K562 (cell line): ENCODE measurements around the gene PINK1. TPM values are rescaled to one million over a fixed set of nuclear protein-coding genes. Genes with fewer than 3 reads are reported as not detected.

Experiments
- ATAC-seq: fragments of 200-7000 bp; cut with Tn5 transposase; 3 replicates; pipeline ENCODE4 v1.9.1; 2020; ENCODE audit warnings: moderate library complexity
- BruUV-seq: library from RNA; stranded (reverse); fragments of 400-500 nt; replicated peaks from 2 replicates; lab custom pipeline; 2021; lab: Mats Ljungman, UMichigan
- CTCF ChIA-PET: fragments of 300-600 bp; formaldehyde crosslinking; extraction: SDS; loops from one replicate; lab custom pipeline; 2021; ENCODE audit warnings: low intra/inter-chr PET ratio; lab: Yijun Ruan, JAX
- POLR2A ChIA-PET: fragments of 300-600, 350-650 bp; sonication (Branson Sonifier 250); formaldehyde crosslinking; extraction: SDS; loops from one replicate; lab custom pipeline; 2021; ENCODE audit warnings: antibody characterized with exemption, inconsistent platforms; lab: Yijun Ruan, JAX
- DNase-seq, 4 experiments: peaks; one replicate each; pipeline versions ENCODE4 v3.0.0 to v3.0.0-alpha.2; 2011 to 2018; ENCODE audit warnings: low spot score in 3 of 4, mixed read lengths in 3 of 4; ENCODE audit errors: extremely low read depth in 1 of 4
- FAIRE-seq: peaks from 2 replicates; lab custom pipeline; 2011; peaks lifted over from hg19 to GRCh38; lab: Jason Lieb, UNC
- H2AFZ ChIP-seq: 2 replicates; pipeline ENCODE4 v1.6.0; 2011; ENCODE audit warnings: low read depth, low read length, control low read depth, inconsistent platforms
- H3K27ac ChIP-seq: fragments of 200-600 bp; 3 replicates; pipeline ENCODE4 v1.8.0; 2011; ENCODE audit warnings: low read depth, mild to moderate bottlenecking, control low read depth, inconsistent platforms, low read length, moderate library complexity, mixed read lengths; ENCODE audit errors: extremely low read depth
- H3K27me3 ChIP-seq, 2 experiments: fragments of 300-600 bp in 1 of 2; 2 replicates in 1 of 2; 3 replicates in 1 of 2; pipeline versions ENCODE4 v1.6.0 to v1.8.0; 2011; ENCODE audit warnings: inconsistent platforms in 2 of 2, low read length in 2 of 2, mild to moderate bottlenecking in 1 of 2, mixed read lengths in 1 of 2, moderate library complexity in 1 of 2; ENCODE audit not compliant: control insufficient read depth in 2 of 2, insufficient read depth in 2 of 2
- H3K36me3 ChIP-seq: fragments of 300-600 bp; 3 replicates; pipeline ENCODE4 v1.8.0; 2011; ENCODE audit warnings: mild to moderate bottlenecking, low read length, inconsistent platforms; ENCODE audit not compliant: control insufficient read depth, insufficient read depth
- H3K4me1 ChIP-seq, 2 experiments: fragments of 200-600 bp in 1 of 2; replicated peaks in 1 of 2; 2 replicates in 1 of 2; 3 replicates in 1 of 2; pipeline versions ENCODE4 v1.5.1 to v1.8.0; 2011; ENCODE audit warnings: inconsistent platforms in 2 of 2, low read length in 2 of 2, mild to moderate bottlenecking in 1 of 2, mixed read lengths in 1 of 2, moderate library complexity in 1 of 2; ENCODE audit not compliant: control insufficient read depth in 2 of 2, insufficient read depth in 2 of 2
- H3K4me2 ChIP-seq: 2 replicates; pipeline ENCODE4 v1.6.1; 2011; ENCODE audit warnings: low read length, control low read depth, inconsistent platforms, mixed read lengths; ENCODE audit not compliant: insufficient read depth
- H3K4me3 ChIP-seq: fragments of 200-600 bp; sonication (generic), shearing (Covaris generic); 2 replicates; pipeline ENCODE4 v1.5.1; 2016; ENCODE audit warnings: control low read depth, inconsistent platforms
- H3K79me2 ChIP-seq: fragments of 200-600 bp; 3 replicates; pipeline ENCODE4 v1.8.0; 2011; ENCODE audit warnings: low read length, inconsistent platforms; ENCODE audit not compliant: control insufficient read depth, insufficient read depth
- H3K9ac ChIP-seq, 2 experiments: 2 replicates each; pipeline versions ENCODE4 v1.6.0 to v1.6.1; 2011; ENCODE audit warnings: low read depth in 2 of 2, low read length in 2 of 2, control low read depth in 1 of 2, inconsistent platforms in 1 of 2, mild to moderate bottlenecking in 1 of 2, mixed read lengths in 1 of 2; ENCODE audit not compliant: insufficient read depth in 1 of 2
- H3K9me1 ChIP-seq: one replicate; pipeline ENCODE4 v1.6.0; 2011; ENCODE audit warnings: inconsistent platforms, mild to moderate bottlenecking, low read length, moderate library complexity; ENCODE audit not compliant: control insufficient read depth, insufficient read depth
- H3K9me3 ChIP-seq: replicated peaks from 2 replicates; pipeline ENCODE4 v1.5.1; 2011; ENCODE audit warnings: low read depth, low read length, inconsistent platforms; ENCODE audit not compliant: control insufficient read depth, insufficient read depth
- H4K20me1 ChIP-seq: replicated peaks from 2 replicates; pipeline ENCODE4 v1.6.1; 2011; ENCODE audit warnings: low read length, inconsistent platforms, mixed read lengths; ENCODE audit not compliant: control insufficient read depth, insufficient read depth
- ELF2 ChIP-seq: fragments of 250-450 bp; sonication (Bioruptor Pico); IDR thresholded peaks from 2 replicates; pipeline ENCODE4 v1.5.0; 2021; ENCODE audit warnings: mild to moderate bottlenecking
- FOXK2 ChIP-seq, 2 experiments: fragments of 450-650 bp; IDR thresholded peaks in 1 of 2; conservative IDR thresholded peaks in 1 of 2; 2 replicates each; pipeline ENCODE4 v1.6.1; 2016; ENCODE audit warnings: low read depth in 2 of 2, mild to moderate bottlenecking in 1 of 2
- HNRNPH1 ChIP-seq: fragments of 200-400 bp; formaldehyde crosslinking; optimal IDR thresholded peaks from 2 replicates; pipeline ENCODE3; 2017; ENCODE audit warnings: low read depth, mild to moderate bottlenecking, low read length, moderate library complexity
- KDM1A ChIP-seq, 2 experiments: fragments of 450-650 bp; IDR thresholded peaks; 2 replicates each; pipeline ENCODE4 v1.6.1; 2016; ENCODE audit warnings: mild to moderate bottlenecking in 2 of 2
- POLR2G ChIP-seq: fragments of 200-400 bp; formaldehyde crosslinking; IDR thresholded peaks from 2 replicates; pipeline ENCODE4 v1.6.1; 2017; ENCODE audit warnings: low read depth, mild to moderate bottlenecking, antibody characterized with exemption, low read length, moderate library complexity
- RAD21 ChIP-seq, 2 experiments: fragments of 250-450 bp in 1 of 2; fragments of 450-650 bp in 1 of 2; sonication (Bioruptor Pico) in 1 of 2; formaldehyde crosslinking in 1 of 2; IDR thresholded peaks in 1 of 2; conservative IDR thresholded peaks in 1 of 2; 2 replicates each; pipeline versions ENCODE4 v1.4.0 to v1.8.0; 2020 to 2022; ENCODE audit warnings: mild to moderate bottlenecking in 2 of 2, moderate library complexity in 1 of 2
- RBFOX2 ChIP-seq: fragments of 200-400 bp; formaldehyde crosslinking; IDR thresholded peaks from 2 replicates; pipeline ENCODE4 v1.6.1; 2017; ENCODE audit warnings: low read depth, mild to moderate bottlenecking, low read length, moderate library complexity
- TFAM ChIP-seq: fragments of 250-450 bp; sonication (Bioruptor Pico); conservative IDR thresholded peaks from 2 replicates; pipeline ENCODE4 v1.5.0; 2021; ENCODE audit warnings: mild to moderate bottlenecking, moderate library complexity
- ZBTB8A ChIP-seq: fragments of 450-650 bp; IDR thresholded peaks from 2 replicates; pipeline ENCODE4 v1.6.1; 2018; ENCODE audit warnings: mild to moderate bottlenecking, moderate library complexity; ENCODE audit not compliant: partially characterized antibody
- ZC3H11A ChIP-seq: IDR thresholded peaks from 2 replicates; pipeline ENCODE4 v1.6.1; 2012; ENCODE audit warnings: low read depth, low read length, improper control_type of control experiment
- ZFP1 ChIP-seq: fragments of 450-650 bp; formaldehyde crosslinking; IDR thresholded peaks from 2 replicates; pipeline ENCODE4 v1.4.0; 2020; ENCODE audit warnings: mild to moderate bottlenecking, mixed read lengths
- ZNF311 ChIP-seq: fragments of 250-450 bp; sonication (Bioruptor Pico); IDR thresholded peaks from 2 replicates; pipeline ENCODE4 v1.4.0; 2020; ENCODE audit warnings: mild to moderate bottlenecking, moderate library complexity
- ZNF695 ChIP-seq: fragments of 450-650 bp; formaldehyde crosslinking; IDR thresholded peaks from 2 replicates; pipeline ENCODE4 v1.4.0; 2020; ENCODE audit warnings: mild to moderate bottlenecking, moderate library complexity
- ZNF77 ChIP-seq: fragments of 250-450 bp; sonication (Bioruptor Pico); IDR thresholded peaks from 2 replicates; pipeline ENCODE4 v1.5.0; 2020
- WGBS: fragments of 100-300 bp; shearing (Covaris generic); methylation state at CpG from one replicate; pipeline ENCODE4 v1.1.6; 2016; ENCODE audit warnings: low coverage, mixed read lengths; ENCODE audit not compliant: insufficient coverage; ENCODE audit errors: missing lambda C conversion rate; 5-methylcytosine and 5-hydroxymethylcytosine counted together
- in situ Hi-C: fragments of 300-500 bp; cut with MboI; formaldehyde crosslinking; loops from 4 replicates; pipeline ENCODE4 v1.15.0; 2018; ENCODE audit warnings: inconsistent platforms, mixed read lengths
- intact Hi-C: fragments of 100-400 bp; cut with micrococcal nuclease; formaldehyde crosslinking; loops from 2 replicates; pipeline ENCODE4 v1.14.2; 2022
- polyA plus RNA-seq, 8 experiments: library from polyadenylated mRNA; depleted of rRNA in 4 of 8; stranded (reverse) in 5 of 8; unstranded in 3 of 8; fragments of >200 nt; fragmentation: Nextera tagmentation in 2 of 8; fragmentation: Illumina TruSeq in 1 of 8; extraction: Ambion mirVana in 2 of 8; extraction: Trizol in 1 of 8; gene quantifications; 2 replicates each; pipeline versions ENCODE4 v1.2.1 to v1.2.3, GENCODE V29; 2011 to 2014; ENCODE audit warnings: inconsistent platforms in 1 of 8, missing spikeins in 1 of 8
- total RNA-seq, 7 experiments: library from RNA; depleted of rRNA in 6 of 7; stranded (reverse); fragments of >200 nt in 6 of 7; fragmentation: Illumina TruSeq in 2 of 7; extraction: Trizol in 2 of 7; gene quantifications; 2 replicates each; pipeline versions ENCODE4 v1.2.1 to v1.2.3, GENCODE V29; 2011 to 2021; ENCODE audit warnings: low replicate concordance in 1 of 7
- TF ChIP-seq, protein P1 (sequence below): fragments of 250-450 bp; sonication (Bioruptor Pico); IDR thresholded peaks from 2 replicates; pipeline ENCODE4 v1.8.0; 2021; ENCODE audit warnings: moderate library complexity, mild to moderate bottlenecking, inconsistent platforms

PINK1 gene
- total and polyA plus RNA-seq, 9 of the 15 experiments (the other 6 are each of a cell fraction or from before 2014, with no cell fraction given): 1.5 to 11.3 (median 6.8) TPM

GRCh38 chr1:20652300-20652699 lies 19.0 kb downstream of the PINK1 start:
- in situ Hi-C loops (no loop called here), intact Hi-C loops (no loop called here)
- ChIA-PET CTCF (no interaction called here), POLR2A (interaction anchor here (0.6 to 4.6 kb wide), 6 partner anchors 9 to 1202 kb away, joined by 3 to 29 read pairs (median 4); partner anchors contain the start of gene DDOST)
- ATAC-seq: no peak
- H3K4me3 ChIP-seq: no peak overlapping the region
- H3K9me3 ChIP-seq: no peaks in the 10 kb centered on the region
- peaks cover 0 to 4% of the 10 kb centered on the region in 2 experiments; a peak in 1 of 5 replicates for H3K4me1 ChIP-seq
- H3K79me2 ChIP-seq: peaks cover 9% of the 10 kb centered on the region; the same call in 1 of the 3 replicates
- H3K27ac ChIP-seq: no peak overlapping the region
- peaks cover 4% of the 10 kb centered on the region for H3K9me1 ChIP-seq
- no peak overlapping the region for H2AFZ ChIP-seq
- H3K27me3 ChIP-seq: no peaks in the 10 kb centered on the region
- FAIRE-seq: no peak
- peaks cover 5% of the 10 kb centered on the region for H4K20me1 ChIP-seq
- peaks cover 82% of the 10 kb centered on the region for H3K36me3 ChIP-seq
- 94% methylated on average over 15 of the region's 15 CpGs for WGBS
- no peak for DNase-seq
- TF ChIP-seq RBFOX2 (peak; percentile 38; the same call in 1 of the 2 replicates), ZC3H11A (no peak)
- TSS peak; percentile 66 for BruUV-seq
- H3K4me2 ChIP-seq: no peak overlapping the region
- H3K9ac ChIP-seq: no peak overlapping the region

GRCh38 chr1:20654104-20654690 lies 20.9 kb downstream of the PINK1 start:
- POLR2A ChIA-PET: interaction anchor here (2.6 kb wide), 1 partner anchor 8 kb away, joined by 11 read pairs; no protein-coding TSS in a partner anchor
- no peak for FAIRE-seq
- no peak overlapping the region for H3K27ac ChIP-seq
- TF ChIP-seq, protein P1, sequence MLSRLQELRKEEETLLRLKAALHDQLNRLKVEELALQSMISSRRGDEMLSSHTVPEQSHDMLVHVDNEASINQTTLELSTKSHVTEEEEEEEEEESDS (CRISPR knock-in tag): no peak
- TF ChIP-seq ZNF77 (CRISPR knock-in tag) (no peak), ZNF695 (CRISPR knock-in tag) (no peak), RAD21 (CRISPR knock-in tag; conservative IDR thresholded peaks at IDR 0.05 in 1 of 2, IDR thresholded peaks at IDR 0.05 in 1 of 2) (0 out of 4 replicates have a peak, but pooled peaks of 1 of the 2 experiments have one; percentile 7), ZFP1 (CRISPR knock-in tag) (no peak), ELF2 (CRISPR knock-in tag) (no peak), KDM1A (IDR thresholded peaks at IDR 0.05) (no peak), TFAM (no peak), ZNF311 (CRISPR knock-in tag) (no peak), ZBTB8A (no peak), HNRNPH1 (no peak), FOXK2 (conservative IDR thresholded peaks at IDR 0.05 in 1 of 2, IDR thresholded peaks at IDR 0.05 in 1 of 2; ENCODE audit: low read depth in 2 of 2) (no peak), POLR2G (0 out of 2 replicates have a peak, but pooled peaks have one; percentile 17), ZC3H11A (no peak)

More at GRCh38 chr1:20654104-20654690, 20.9 kb downstream of the PINK1 start:
- peaks cover 5% of the 10 kb centered on the region for H4K20me1 ChIP-seq
- ATAC-seq (peak; percentile 50; the same call in 2 of the 3 replicates), DNase-seq (no peak)
- peaks cover 1% of the 10 kb centered on the region for H3K9me1 ChIP-seq
- peaks cover 91% of the 10 kb centered on the region for H3K36me3 ChIP-seq
- peaks cover 28% of the 10 kb centered on the region for H3K79me2 ChIP-seq
- 85% methylated on average over 20 of the region's 20 CpGs for WGBS
- H3K4me1 ChIP-seq: peaks cover 0 to 5% of the 10 kb centered on the region in 2 experiments; a peak in 1 of 5 replicates
- intact Hi-C loops: no loop called here
- no peaks in the 10 kb centered on the region for H3K27me3 ChIP-seq
- in situ Hi-C loops: no loop called here
- H3K4me2 ChIP-seq: no peak overlapping the region
- no peak overlapping the region for H2AFZ ChIP-seq
- no peak overlapping the region; a peak in 1 of 4 replicates for H3K9ac ChIP-seq
- CTCF ChIA-PET: no interaction called here
- H3K4me3 ChIP-seq: no peak overlapping the region
- H3K9me3 ChIP-seq: no peaks in the 10 kb centered on the region
- BruUV-seq: no TSS peak
